ENCODE results near the gene DUSP7.

DNA sequence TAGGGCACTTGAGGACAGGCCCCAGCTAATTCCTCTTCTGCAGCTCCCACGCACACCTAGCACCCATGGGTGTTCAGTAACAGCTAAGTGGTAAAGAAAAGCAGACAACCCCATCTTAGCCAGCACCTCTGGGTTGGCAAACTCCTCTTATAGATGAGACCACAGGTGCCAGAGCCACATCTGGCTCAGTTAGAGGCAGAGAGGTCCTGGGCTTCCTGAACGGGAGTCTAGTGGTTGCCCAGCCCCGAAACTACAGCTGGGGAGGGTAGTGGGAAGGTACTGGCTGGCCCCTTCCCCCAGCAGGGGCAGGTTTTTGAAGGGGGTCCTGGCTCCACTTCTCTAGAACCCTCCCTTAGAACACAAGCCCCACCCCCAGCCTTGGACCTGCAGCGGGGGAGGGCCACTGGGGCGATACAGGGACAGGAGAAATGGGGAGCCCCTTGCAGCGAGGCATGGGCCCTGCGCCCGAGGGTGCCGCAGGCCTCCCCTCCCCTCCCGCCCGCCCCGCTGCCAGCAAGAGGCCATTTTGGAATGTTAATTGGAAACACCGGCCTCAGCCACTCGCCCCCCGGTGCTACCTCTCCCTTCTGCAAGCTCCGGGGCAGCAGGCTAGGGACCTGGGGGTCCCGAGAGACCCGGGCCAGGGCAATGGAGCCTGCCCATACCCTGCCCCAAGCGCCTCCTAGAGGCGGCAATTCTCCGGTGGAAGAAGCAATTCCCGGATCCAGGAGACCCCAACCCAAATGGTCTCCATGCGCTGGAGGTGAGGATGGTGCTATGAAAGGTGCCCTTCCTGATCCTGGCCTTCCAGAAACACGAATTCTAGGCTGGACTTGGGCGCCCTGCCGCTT, 1.5 kb downstream of the DUSP7 start:
- TF ChIP-seq GATA2 (IDR thresholded peaks at IDR 0.05; ENCODE audit: insufficient read depth, insufficient read length, low read depth, low read length) (no peak), POLR2AphosphoS5 (IDR thresholded peaks at IDR 0.05; ENCODE audit: insufficient read depth, low read depth, low read length) (no peak), POLR2A (IDR thresholded peaks at IDR 0.05; ENCODE audit: low read depth, low read length) (no peak), JUN (IDR thresholded peaks at IDR 0.05; ENCODE audit: borderline replicate concordance, insufficient read depth, insufficient read length, low read depth) (no peak), MYC (IDR thresholded peaks at IDR 0.05; ENCODE audit: low read depth, low read length) (no peak), EZH2 (IDR thresholded peaks at IDR 0.05; ENCODE audit: borderline replicate concordance, low read depth, low read length, severe bottlenecking) (no peak), MAX (IDR thresholded peaks at IDR 0.05; ENCODE audit: insufficient read depth, insufficient read length) (no peak)
- TF ChIP-seq, protein P1, sequence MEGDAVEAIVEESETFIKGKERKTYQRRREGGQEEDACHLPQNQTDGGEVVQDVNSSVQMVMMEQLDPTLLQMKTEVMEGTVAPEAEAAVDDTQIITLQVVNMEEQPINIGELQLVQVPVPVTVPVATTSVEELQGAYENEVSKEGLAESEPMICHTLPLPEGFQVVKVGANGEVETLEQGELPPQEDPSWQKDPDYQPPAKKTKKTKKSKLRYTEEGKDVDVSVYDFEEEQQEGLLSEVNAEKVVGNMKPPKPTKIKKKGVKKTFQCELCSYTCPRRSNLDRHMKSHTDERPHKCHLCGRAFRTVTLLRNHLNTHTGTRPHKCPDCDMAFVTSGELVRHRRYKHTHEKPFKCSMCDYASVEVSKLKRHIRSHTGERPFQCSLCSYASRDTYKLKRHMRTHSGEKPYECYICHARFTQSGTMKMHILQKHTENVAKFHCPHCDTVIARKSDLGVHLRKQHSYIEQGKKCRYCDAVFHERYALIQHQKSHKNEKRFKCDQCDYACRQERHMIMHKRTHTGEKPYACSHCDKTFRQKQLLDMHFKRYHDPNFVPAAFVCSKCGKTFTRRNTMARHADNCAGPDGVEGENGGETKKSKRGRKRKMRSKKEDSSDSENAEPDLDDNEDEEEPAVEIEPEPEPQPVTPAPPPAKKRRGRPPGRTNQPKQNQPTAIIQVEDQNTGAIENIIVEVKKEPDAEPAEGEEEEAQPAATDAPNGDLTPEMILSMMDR (IDR thresholded peaks at IDR 0.05; ENCODE audit: extremely low read depth in 1 of 2, insufficient read depth in 1 of 2, low read depth in 1 of 2, low read length in 2 of 2) = peak in 1 of 2 donors; percentile 47
